BE2C (cell line): ENCODE measurements around the gene PRTN3.
A peak's percentile ranks its signal among the peaks of the same experiment; 100 is the strongest.
"Not testable (repeated sequence)": the region's sequence is repeated elsewhere in the genome, so short reads cannot be mapped to it uniquely, and the experiment has no call there.

Experiments used
- DNase-seq: peaks from one replicate; pipeline ENCODE4 v3.0.0-alpha.2; 2020
- H3K27me3 ChIP-seq: fragments of 250-450 bp; sonication (Bioruptor Pico); 2 replicates; pipeline ENCODE4 v1.5.1; 2020; ENCODE audit warnings: mild to moderate bottlenecking
- H3K36me3 ChIP-seq: fragments of 250-450 bp; sonication (Bioruptor Pico); 2 replicates; pipeline ENCODE4 v1.5.1; 2020; ENCODE audit warnings: mild to moderate bottlenecking
- H3K4me1 ChIP-seq: fragments of 250-450 bp; sonication (Bioruptor Pico); 2 replicates; pipeline ENCODE4 v1.5.1; 2020
- H3K4me3 ChIP-seq: 2 replicates; pipeline ENCODE4 v1.5.1; 2011; ENCODE audit warnings: low read depth, low read length
- H3K9me3 ChIP-seq: fragments of 250-450 bp; sonication (Bioruptor Pico); 2 replicates; pipeline ENCODE4 v1.5.1; 2020
- CTCF ChIP-seq: IDR thresholded peaks from 2 replicates; pipeline ENCODE4 v1.5.1; 2012; ENCODE audit warnings: mild to moderate bottlenecking, low read depth, low read length

Gene PRTN3

GRCh38 chr19:843836-844545 lies 3.2 kb downstream of the PRTN3 start:
- Histone ChIP-seq H3K9me3 (no peaks in the 10 kb centered on the region), H3K4me3 (no peak overlapping the region), H3K4me1 (no peaks in the 10 kb centered on the region), H3K36me3 (no peaks in the 10 kb centered on the region), H3K27me3 (peaks cover 57% of the 10 kb centered on the region)
- DNase-seq, result no peak
- no peak for TF ChIP-seq CTCF

GRCh38 chr19:844546-844971 lies 3.8 kb downstream of the PRTN3 start:
- DNase-seq, result no peak
- H3K4me1 ChIP-seq, result no peaks in the 10 kb centered on the region
- no peak overlapping the region for H3K4me3 ChIP-seq
- peaks cover 59% of the 10 kb centered on the region for H3K27me3 ChIP-seq
- no peak for TF ChIP-seq CTCF
- H3K36me3 ChIP-seq, result no peaks in the 10 kb centered on the region
- no peaks in the 10 kb centered on the region for H3K9me3 ChIP-seq

- no peaks in the 10 kb centered on the region for H3K4me1 ChIP-seq
- no peaks in the 10 kb centered on the region for H3K9me3 ChIP-seq
- H3K36me3 ChIP-seq, result no peaks in the 10 kb centered on the region
- peaks cover 63% of the 10 kb centered on the region for H3K27me3 ChIP-seq
- TF ChIP-seq CTCF, result no peak
- DNase-seq, result no peak
- H3K4me3 ChIP-seq, result no peak overlapping the region
These were observed 5.1 kb downstream of the PRTN3 start for GRCh38 chr19:845707-846521.

DNA sequence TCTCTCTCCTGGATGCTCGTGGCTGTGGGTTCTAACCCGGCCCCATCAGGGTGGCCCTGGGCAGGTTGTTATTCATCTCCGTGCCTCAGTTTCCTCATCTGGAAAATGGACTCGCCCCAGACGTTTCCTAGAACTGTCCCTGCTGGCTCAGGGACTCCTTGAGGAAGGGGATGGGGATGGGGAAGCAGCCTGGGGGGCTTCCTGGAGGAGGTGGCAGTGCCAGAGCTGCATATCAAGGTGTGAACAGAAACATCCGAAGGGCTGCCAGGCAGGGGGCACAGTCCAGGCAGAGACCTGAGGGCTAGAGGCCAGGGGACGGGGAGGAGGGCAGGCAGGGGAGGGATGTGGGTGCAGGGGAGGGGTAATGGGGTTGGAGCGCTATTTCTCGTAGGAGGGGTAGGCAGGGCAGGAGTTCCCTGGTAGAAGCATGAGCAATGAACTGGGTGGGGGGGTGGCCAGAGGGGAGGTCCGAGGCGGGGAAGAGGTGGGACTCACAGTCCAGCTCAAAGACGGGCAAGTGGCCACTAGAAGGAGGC lies 7.7 kb downstream of the PRTN3 start:
- no peak for DNase-seq
- H3K9me3 ChIP-seq, result no peaks in the 10 kb centered on the region
- no peaks in the 10 kb centered on the region for H3K4me1 ChIP-seq
- TF ChIP-seq CTCF, result no peak
- H3K27me3 ChIP-seq, result peaks cover 69% of the 10 kb centered on the region
- H3K36me3 ChIP-seq, result no peaks in the 10 kb centered on the region
- H3K4me3 ChIP-seq, result no peak overlapping the region

GRCh38 chr19:849195-849594 lies 8.4 kb downstream of the PRTN3 start:
- peaks cover 63% of the 10 kb centered on the region for H3K27me3 ChIP-seq
- not testable (repeated sequence) for H3K4me1 ChIP-seq

DNA sequence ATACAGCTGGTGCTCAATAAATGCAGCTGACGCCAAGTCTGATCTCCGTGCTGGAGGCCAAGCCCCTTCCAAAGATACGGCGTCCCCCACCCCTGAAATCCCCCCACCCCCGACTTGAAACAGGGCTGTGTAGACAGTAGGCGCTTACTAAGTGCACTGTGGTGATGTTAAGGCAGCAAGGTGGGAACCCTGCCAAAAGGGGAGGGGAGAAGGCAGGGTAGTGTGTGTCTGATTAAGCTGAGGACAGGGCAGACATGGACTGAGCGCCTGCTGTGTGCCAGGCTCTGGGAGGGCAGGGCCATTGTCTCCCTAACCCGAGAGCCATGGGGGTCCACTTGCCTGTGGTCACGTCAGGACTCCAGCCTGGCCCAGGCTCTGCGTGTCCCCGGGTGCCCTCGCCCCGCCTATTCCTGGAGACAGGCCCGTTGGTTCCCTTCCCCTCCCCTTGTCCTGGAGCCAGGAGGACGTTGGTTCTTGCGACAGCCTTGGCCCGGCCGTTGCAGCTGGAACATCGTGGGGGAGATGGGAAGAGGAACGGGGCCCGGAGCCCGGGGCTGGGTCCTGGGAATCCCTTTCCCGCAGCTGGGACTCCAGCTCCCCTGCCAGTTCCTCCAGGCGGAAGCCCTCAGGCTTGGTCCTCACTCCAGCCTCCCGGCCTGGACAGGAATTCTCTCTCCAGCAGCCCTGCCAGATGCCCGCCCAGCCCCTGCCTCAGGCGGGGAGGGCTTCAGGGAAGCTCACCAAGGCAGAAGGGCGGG lies 9.6 kb downstream of the PRTN3 start:
- no peak for TF ChIP-seq CTCF
- peak; percentile 85 for DNase-seq
- peaks cover 58% of the 10 kb centered on the region for H3K27me3 ChIP-seq
- H3K9me3 ChIP-seq, result no peaks in the 10 kb centered on the region
- H3K4me1 ChIP-seq, result no peaks in the 10 kb centered on the region
- no peak overlapping the region for H3K4me3 ChIP-seq
- H3K36me3 ChIP-seq, result no peaks in the 10 kb centered on the region

More at GRCh38 chr19:849195-849594, 8.4 kb downstream of the PRTN3 start:
- not testable (repeated sequence) for H3K36me3 ChIP-seq, H3K9me3 ChIP-seq, DNase-seq, H3K4me3 ChIP-seq
